ENCODE measurements around the gene SLC25A47.
A peak's percentile ranks its signal among the peaks of the same experiment; 100 is the strongest.
"Not testable (repeated sequence)": the region's sequence is repeated elsewhere in the genome, so short reads cannot be mapped to it uniquely, and the experiment has no call there.

SLC25A47 gene

GRCh38 chr14:100306101-100306997, 16.8 kb upstream of the SLC25A47 start, which contains the start of gene SLC25A29:
TSS of gene SLC25A29 (minus strand) at chr14:100306444. CDS start at chr14:100306232, 212 bp downstream.
- DNase-seq = peak; percentile 36 to 73 (median 54)

GRCh38 chr14:100306998-100307765, 16.0 kb upstream of the SLC25A47 start:
- no peak for DNase-seq

GRCh38 chr14:100307766-100308426, 15.2 kb upstream of the SLC25A47 start:
- DNase-seq = no peak

GRCh38 chr14:100308427-100308792, 14.7 kb upstream of the SLC25A47 start:
- DNase-seq = not testable (repeated sequence)

- no peak for DNase-seq
Measured at GRCh38 chr14:100309028-100309737, 14.0 kb upstream of the SLC25A47 start.

- not testable (repeated sequence) for DNase-seq
Measured at GRCh38 chr14:100312110-100312876, 10.8 kb upstream of the SLC25A47 start.

- DNase-seq = no peak
Measured at GRCh38 chr14:100312877-100313400, 10.2 kb upstream of the SLC25A47 start.

- DNase-seq = no peak
Measured at GRCh38 chr14:100313464-100314230, 9.5 kb upstream of the SLC25A47 start.

- DNase-seq = no peak
Measured at GRCh38 chr14:100314724-100315123, 8.4 kb upstream of the SLC25A47 start.

- no peak for DNase-seq
Measured at GRCh38 chr14:100317389-100317788, 5.8 kb upstream of the SLC25A47 start.

- DNase-seq = peak; percentile 41 to 63 (median 53)
Measured at GRCh38 chr14:100317912-100318808, 5.0 kb upstream of the SLC25A47 start.

- no peak for DNase-seq
Measured at GRCh38 chr14:100320157-100320856, 2.8 kb upstream of the SLC25A47 start.

- no peak for DNase-seq
Measured at GRCh38 chr14:100321473-100322137, 1.5 kb upstream of the SLC25A47 start.

- DNase-seq = no peak
Measured at GRCh38 chr14:100322138-100322957, 791 bp upstream of the SLC25A47 start.

GRCh38 chr14:100323942-100324307, 786 bp downstream of the SLC25A47 start:
- no peak for DNase-seq

- no peak for DNase-seq
Measured at GRCh38 chr14:100325231-100325632, 2.1 kb downstream of the SLC25A47 start.

- DNase-seq = no peak
Measured at GRCh38 chr14:100325958-100326357, 2.8 kb downstream of the SLC25A47 start.

Measured in T-helper 1 cell (primary cell).